GM19240 (cell line): ENCODE data around the gene GOSR2.
"Not testable (repeated sequence)": the region's sequence is repeated elsewhere in the genome, so short reads cannot be mapped to it uniquely, and the experiment has no call there.

Experiments used
- DNase-seq: peaks from one replicate; pipeline ENCODE4 v3.0.0; 2011; ENCODE audit warnings: low spot score; ENCODE audit not compliant: insufficient read length

The GOSR2 gene

DNA sequence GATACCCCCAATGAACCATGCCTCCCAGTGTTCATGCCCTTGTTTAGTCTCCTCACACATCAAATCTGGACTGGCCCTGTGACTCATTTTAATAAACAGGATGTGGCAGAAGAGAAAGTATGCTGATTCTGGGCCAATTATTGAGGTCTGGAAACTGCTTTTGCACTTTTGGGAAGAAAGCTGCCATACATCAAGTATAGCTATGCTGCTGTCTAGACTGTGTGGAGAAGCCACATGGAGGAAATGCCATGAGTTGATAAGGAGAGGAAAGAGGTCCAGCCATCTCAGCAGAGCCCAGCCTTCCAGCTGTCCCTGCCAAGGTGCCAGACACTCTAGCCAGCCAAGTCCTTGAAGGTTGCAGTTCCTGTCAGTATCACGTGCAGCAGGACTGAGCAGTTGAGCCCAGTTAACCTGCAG lies 39.4 kb downstream of the GOSR2 start:
- DNase-seq = no peak

- no peak for DNase-seq
Observed at GRCh38 chr17:46963571-46963970, 40.6 kb downstream of the GOSR2 start.

DNA sequence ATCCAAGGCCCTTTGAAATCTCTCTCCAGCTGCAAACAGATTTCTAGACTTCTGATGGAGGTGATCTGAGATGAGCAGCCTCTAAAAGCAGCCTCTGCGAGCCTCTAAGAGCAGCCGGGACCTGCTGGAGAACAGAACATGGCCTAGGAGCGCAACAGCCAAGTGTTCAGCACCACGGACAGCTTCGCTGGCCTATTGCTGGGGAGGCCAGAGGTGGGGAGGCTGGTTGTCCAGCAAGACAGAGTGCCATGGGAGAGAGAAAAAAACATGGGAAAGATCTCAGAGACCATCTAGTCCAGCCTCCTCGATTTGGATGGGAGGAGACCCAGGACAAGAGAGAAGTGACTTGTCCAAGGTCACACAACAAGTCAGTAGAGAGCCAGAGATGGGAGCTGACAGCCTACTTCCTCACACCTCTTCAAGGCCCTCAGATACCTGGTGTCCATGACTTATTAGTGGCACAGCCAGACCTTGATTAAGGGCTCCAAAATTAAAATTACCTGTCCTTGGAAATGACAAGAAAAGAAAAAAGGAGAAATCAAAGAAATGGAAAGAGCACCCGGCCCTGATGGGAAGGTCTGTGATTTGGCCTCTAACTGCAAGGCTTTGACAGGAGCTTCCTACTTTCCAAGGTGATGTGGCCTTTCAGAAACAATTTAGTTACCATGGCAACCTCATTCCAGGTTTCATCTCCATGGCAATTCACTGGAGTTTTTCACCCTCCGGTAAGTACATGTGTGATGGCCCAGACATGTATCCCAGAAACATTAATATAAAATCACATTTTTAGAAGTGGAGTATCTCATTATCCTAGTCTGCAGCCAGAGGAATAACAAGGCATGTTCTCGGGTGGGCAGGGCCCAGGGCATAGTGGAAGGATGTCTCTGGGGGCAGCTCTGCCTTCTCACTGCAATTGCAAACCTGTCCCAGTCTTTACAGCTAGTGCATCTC lies 41.6 kb downstream of the GOSR2 start:
- no peak for DNase-seq

DNA sequence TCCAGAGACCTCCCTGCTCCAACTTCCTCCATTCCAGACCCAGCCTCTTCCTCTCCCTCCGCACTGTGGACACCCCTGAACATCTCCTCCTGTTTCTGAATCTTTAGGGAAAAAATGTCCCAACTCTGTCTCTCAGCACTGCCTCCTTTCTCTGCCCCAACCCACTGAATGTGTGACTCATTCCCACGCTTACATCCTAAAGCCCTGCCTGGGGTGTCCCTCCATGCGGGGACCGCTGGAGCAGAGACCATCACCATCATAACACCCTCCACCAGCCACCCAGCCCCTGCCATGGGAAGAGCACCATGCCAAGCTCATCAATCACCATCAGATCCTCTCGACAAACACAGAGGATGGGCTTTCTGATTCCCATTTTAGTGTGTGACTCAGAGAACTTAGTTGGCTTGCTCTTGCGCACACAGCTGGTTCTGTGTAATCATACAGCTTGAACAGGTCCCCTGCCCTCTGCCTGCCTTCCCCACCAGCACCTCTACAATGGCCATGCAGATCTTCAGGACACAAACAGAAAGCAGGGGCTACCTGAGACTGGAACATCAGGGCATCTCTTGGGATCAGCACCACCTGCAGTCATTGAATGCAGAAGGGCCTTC lies 45.4 kb downstream of the GOSR2 start:
- DNase-seq = no peak

- no peak for DNase-seq
Observed at GRCh38 chr17:46968896-46969295, 45.9 kb downstream of the GOSR2 start.

DNA sequence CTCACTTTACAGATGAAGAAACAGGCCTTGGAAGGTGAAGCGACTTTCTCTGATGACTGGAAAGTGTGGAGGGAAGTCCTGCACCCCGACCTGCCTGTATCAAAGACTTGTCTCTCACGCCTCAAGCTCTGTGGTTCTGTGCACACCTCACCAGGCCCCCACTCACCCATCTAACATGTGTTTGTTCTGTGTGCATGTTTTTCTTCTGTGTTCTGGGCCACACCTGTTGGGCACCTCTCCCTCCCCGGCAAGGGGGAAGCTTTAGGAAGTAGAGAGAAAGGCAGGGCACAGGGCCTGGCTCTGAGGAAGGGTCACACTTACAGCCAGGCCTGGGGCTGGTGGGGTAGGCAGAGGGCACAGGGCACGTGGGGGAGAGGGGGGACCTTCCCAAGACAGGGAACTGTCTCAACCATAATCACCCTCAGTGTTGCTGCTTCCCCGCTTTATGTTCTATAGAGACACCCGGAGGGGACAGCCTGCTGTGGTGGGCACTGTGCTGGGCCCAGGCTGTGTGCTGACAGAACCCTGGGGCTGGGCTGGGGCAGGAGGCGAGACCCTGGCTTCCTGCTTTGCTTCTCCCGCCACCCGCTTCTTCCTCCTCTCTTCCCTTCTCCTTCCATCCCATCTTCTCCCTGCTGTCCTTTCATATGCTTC lies 48.8 kb downstream of the GOSR2 start:
- DNase-seq = no peak

DNA sequence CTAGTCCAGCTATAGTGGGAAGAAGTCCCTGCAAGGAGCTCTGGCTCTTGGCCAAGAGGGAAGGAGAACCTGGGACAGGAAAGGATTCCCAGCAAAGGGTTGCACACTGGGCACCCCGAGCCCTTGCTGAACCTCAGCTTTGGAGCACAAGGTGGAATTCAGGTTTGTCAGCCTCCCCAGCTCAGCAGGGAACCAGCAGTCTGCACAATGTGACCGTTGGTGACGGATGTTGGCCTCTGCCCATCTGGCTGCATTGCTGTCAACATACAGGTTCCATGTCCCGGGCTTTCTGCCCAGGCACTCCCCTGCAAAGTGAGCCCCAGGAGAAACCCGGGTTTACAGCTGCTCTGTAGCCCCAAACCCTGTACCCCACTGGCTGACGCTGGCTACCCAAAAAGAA lies 49.4 kb downstream of the GOSR2 start:
- DNase-seq = no peak

DNA sequence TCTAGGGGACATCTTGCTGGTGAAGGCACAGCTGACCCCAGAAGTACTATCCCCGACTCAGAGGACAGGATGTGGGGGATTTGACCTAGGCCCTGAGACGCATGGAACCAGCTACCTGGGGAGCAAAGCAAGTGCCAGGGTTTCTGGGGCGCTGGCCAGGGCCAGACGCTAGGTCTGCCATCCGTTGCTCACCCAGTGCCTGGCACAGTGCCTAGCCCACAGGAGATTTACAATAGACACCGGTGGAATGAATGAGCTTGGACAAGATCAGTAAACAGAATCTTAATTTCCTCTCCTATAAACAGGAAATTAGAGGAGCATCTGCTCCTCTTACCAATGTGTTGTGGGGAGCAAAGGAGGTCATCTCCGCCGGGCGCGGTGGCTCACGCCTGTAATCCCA lies 51.1 kb downstream of the GOSR2 start:
- DNase-seq = no peak

DNA sequence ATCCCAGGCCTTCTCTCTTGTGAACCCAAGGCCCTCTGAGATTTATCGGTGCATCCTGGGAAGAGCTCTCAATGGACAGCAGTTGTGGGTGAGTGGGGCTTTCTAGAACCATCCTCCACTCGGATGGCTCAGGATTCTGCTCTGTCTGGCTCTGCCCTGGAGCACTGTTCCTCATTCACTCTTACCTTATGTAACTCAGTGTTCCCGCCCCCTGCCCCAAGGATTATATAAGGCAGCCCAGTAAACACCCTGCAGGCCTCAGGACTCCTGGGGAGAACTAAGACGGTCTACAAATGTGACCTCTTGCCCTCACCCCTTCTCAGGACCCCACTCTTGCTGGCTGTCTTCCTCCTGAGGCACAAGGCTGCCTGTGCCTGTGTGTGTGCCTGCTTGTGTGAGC lies 52.3 kb downstream of the GOSR2 start:
- no peak for DNase-seq

- DNase-seq = no peak
Observed at GRCh38 chr17:46976626-46977270, 53.8 kb downstream of the GOSR2 start.

GRCh38 chr17:46977348-46977747 lies 54.4 kb downstream of the GOSR2 start:
- DNase-seq = no peak

GRCh38 chr17:46977750-46978488 lies 55.0 kb downstream of the GOSR2 start:
- DNase-seq = no peak

DNA sequence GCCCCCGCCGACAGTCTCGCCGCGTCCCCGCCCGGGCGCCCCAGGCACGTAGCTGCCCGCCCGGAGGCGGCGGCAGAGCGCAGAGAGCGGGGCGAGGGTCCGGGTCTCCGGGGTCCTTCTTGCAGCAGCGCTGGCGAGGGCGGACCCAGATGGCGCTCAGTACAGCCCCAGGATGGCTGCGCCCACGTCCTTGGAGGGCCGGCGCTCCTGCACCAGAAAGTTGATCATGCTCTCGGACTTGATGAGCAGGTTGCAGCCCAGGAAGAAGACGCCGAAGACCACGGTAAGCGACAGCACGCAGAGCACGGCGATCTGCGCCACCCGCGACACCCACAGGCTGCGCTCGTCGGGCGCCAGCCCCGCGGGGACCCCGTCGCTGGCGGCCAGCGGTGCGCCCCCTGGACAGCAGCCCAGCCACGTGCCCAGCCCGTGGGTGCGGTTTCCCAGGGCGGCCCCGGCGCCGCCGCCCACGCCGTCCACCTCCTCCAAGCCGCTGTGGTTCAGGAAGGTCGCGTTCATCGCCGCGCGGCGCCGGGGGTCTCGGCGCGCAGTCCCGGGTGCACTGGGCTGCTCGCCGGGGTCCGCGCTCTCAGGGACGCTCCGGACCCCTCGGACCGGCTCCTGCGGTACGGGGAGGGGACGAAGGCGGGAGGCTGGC lies 55.7 kb downstream of the GOSR2 start:
- DNase-seq = no peak

- no peak for DNase-seq
Observed at GRCh38 chr17:46979147-46979863, 56.3 kb downstream of the GOSR2 start, which contains the start of gene RPRML. Gene RPRML, minus strand, starts transcription at chr17:46979253. Its CDS starts 246 bp downstream, at chr17:46979007.

GRCh38 chr17:46982577-46982976 lies 59.6 kb downstream of the GOSR2 start:
- DNase-seq = no peak

DNA sequence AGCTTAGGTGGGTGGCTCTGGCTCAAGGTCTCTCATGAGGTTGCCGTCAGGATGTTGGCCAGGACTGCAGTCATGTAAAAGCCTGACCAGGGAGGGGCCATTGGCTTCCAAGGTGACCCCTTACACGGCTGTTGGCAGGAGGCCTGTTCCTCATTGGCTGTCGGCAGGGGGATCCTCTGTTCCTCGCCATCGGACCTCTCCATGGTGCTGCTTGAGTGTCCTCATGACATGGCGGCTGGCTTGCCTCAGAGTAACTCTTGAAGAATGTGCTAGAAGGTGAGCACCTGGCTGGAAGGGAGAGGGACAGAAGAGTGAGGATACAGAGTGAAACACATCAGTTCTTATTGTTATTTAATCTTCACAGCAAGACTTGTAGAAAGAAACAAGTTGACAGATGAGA lies 60.8 kb downstream of the GOSR2 start:
- DNase-seq = no peak

GRCh38 chr17:46984341-46984740 lies 61.4 kb downstream of the GOSR2 start:
- DNase-seq = no peak

DNA sequence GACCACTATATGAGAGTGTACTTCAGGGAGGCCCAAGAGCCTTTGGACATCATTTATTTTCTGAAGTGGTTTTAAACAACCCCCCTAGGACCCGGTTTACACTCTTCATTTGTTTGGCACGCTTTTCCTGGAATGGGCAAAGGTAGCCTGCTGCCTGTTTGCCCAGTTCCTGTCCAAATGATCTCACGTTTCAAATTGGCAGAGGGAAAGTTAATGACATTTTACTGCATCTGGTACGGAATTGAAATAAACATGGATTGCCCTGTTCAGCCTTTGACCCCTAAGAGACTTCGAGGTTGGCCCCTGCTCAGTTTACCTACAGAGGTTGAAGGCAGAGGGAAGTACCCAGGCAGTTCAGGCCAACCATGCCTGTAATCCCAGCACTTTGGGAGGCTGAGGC lies 61.9 kb downstream of the GOSR2 start:
- DNase-seq = no peak

DNA sequence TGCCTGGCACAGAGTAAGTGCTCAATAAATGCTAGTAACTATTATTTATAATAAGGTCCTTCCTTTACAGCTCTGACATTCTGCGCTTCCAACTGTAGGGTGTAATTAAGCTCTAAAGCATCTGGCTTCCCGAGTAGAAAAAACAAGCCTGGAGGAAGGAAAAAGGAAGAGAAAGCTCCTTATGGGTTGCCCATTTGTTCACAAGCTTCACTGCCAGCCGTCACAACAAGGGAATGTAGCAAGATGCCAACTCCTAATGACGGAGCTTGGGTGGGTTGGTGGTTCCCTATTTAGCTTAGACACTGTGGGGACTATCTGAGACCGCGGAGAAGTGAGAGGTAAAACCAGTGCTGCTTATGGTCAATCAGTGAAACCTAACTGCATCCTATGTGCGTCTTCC lies 63.4 kb downstream of the GOSR2 start:
- no peak for DNase-seq

DNA sequence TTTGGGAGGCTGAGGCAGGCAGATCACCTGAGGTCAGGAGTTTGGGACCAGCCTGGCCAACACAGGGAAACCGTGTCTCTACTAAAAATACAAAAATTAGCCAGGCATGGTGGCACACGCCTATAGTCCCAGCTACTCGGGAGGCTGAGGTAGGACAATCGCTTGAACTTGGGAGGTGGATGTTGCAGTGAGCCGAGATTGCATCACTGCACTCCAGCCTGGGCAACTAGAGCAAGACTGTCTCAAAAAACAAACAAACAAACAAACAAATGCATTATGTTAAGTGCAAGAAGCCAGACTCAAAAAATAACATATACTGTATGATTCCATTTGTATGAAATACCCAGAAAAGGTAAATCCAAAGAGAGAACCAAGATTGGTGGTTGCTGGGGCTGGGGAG lies 65.0 kb downstream of the GOSR2 start:
- DNase-seq = not testable (repeated sequence)
